NAMALWA (cell line): ENCODE data around the gene TMEM143.
"Not testable (repeated sequence)": the region's sequence is repeated elsewhere in the genome, so short reads cannot be mapped to it uniquely, and the experiment has no call there.

Experiments used
- DNase-seq: peaks from one replicate; pipeline ENCODE4 v3.0.0-alpha.2; 2015; ENCODE audit warnings: low spot score

Gene TMEM143

GRCh38 chr19:48329167-48329891 lies 34.4 kb downstream of the TMEM143 start:
- DNase-seq = peak; percentile 63

GRCh38 chr19:48325265-48325910 lies 38.4 kb downstream of the TMEM143 start, which contains the start of gene EMP3:
TSS of gene EMP3 (plus strand) at chr19:48325552. CDS start at chr19:48326845, 1,293 bp downstream.
- DNase-seq = peak; percentile 69

GRCh38 chr19:48321622-48322591 lies 41.8 kb downstream of the TMEM143 start:
- DNase-seq = peak; percentile 97

GRCh38 chr19:48321372-48321621 lies 42.4 kb downstream of the TMEM143 start:
- peak; percentile 97 for DNase-seq

DNA sequence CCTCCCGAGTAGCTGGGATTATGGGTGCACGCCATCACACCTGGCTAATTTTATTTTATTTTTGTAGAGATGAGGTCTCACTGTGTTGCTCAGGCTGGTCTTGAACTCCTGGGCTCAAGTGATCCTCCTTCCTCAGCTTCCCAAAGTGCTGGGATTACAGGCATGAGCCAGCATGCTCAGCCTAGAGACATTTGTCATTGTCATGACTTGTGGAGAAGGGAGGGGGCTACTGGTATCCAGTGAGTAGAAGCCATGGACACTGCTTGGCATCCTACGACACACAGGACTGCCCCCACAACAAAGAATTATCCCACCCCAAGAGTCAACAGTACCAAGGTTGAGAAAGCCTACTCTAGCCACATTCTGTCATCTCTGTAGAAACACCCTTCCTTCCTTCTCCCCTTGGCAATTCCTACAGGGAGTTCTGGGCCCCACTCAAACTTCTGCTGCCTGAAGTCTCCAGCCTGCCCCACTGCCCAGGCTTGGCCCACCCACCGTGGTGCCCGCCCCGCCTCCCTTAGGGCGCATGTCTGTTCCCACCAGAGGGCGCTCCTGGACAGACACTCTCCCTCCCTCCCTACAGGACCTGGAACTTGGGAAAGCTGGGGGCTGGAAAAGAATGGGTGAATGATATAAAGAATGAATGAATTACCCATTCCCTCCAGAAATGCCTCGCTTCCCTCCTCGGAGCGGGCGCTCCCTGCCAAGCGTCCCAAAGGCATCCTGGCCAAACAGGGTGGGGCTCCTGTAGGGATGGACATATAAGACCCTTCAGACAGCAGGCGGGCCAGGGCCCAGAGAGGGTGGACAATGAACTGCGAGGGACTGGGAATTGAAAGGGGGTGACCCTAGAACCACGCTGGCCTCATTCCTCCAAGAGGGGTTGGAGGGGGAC lies 43.8 kb downstream of the TMEM143 start:
- DNase-seq = peak; percentile 72

GRCh38 chr19:48318286-48318987 lies 45.3 kb downstream of the TMEM143 start:
- DNase-seq = no peak

DNA sequence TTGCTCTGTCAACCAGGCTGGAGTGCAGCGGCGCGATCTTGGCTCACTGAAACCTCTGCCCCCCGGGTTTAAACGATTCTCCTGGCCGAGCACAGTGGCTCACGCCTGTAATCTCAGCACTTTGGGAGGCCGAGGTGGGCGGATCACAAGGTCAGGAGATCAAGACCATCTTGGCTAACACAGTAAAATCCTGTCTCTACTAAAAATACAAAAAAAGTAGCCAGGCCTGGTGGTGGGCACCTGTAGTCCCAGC lies 46.1 kb downstream of the TMEM143 start:
- not testable (repeated sequence) for DNase-seq

DNA sequence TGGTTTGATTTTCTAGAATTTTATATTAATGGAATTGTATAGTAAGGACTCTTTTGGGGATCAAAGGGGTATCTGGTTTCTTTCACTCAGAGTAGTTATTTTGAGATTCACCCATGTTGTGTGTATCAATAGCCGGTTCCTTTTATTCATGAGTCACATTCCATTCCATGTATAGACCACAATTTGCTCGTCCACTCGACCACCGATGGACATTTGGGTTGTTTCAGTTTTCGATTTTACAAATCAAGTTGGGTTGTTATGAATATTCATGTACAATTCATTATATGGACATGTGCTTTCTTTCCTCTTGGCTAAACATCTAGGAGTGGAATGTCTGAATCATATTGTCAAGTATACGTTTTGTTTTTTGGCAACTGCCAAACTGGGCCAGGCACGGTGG lies 48.0 kb downstream of the TMEM143 start:
- DNase-seq = no peak

GRCh38 chr19:48311384-48311783 lies 52.4 kb downstream of the TMEM143 start:
- DNase-seq = no peak

DNA sequence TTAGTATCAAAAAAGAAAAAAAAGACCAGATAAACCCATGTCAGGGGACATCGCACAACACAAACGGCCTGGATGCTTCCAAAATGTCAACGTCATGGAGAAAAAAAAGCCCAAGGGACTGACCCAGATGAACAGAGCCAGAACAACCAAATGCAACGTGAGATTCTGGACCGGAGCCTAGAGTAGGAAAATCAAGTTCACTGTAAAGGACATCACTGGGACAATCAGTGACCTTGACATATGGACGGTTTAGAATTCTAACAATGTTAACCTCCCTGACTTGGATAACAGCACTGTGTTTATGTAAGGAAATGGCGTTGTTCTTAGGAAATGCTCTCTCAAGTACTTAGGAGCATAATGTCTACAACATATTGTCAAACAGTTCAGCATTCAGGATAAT lies 53.5 kb downstream of the TMEM143 start:
- DNase-seq = no peak

DNA sequence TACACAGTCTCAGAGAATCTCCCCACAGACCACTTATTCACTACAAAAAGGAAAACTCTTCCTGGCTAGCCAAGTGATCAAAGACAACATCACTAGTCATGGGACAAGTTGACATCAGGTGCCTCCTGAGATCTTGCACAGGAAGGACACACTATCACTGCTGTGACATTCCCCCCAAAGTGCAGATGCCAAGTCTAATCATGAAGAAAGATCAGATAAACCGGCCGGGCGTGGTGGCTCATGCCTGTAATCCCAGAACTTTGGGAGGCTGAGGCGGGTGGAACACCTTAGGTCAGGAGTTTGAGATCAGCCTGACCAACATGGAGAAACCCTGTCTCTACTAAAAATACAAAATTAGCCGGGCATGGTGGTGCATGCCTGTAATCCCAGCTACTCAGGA lies 54.0 kb downstream of the TMEM143 start:
- DNase-seq = not testable (repeated sequence)

DNA sequence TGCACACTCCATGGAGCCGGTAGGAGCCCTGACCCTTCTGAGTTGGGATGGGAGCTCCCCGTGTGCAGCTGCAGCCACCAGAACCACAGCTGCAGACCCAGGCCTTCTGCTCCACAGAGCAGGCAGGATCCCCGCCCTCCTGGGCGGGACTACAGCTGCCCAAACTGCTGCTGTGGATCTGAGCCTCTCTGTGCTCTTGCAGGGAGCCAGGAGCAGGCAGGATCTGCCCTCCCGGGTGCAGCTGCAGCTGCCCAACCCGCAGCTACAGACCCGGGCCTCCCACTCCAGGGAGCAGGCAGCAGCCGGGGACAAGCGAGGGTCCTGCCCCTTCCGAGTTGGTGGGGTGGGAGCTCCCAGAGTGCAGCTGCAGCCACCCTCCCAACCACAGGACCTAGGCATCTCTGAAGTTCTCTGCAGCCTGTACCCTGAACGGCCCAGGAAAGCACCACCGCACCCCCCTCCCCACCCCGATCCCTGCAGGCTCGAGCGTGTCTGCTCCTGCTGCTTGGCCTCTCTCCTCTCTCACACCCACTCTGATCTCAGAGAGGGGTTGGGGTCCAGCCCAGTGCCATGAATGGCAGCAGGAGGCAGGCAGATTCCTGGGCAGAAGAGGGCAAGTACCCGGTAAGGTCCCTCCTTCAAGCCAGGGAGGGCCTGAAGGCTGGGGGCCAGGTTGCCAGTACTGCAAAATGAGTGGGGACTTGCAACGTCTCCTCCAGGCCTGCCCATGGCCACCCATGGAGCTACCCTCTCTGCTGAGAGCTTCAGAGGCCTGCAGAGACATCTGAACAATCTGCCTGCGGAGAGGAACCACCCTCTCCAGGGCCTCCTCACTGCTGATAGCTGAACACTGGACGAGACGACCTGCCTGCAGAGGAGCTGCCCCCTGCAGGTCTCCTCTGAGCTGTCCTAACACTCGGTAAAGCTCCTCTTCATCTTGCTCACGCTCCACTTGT lies 54.8 kb downstream of the TMEM143 start:
- peak; percentile 73 for DNase-seq

- no peak for DNase-seq
Observed at GRCh38 chr19:48303866-48304265, 59.9 kb downstream of the TMEM143 start.

DNA sequence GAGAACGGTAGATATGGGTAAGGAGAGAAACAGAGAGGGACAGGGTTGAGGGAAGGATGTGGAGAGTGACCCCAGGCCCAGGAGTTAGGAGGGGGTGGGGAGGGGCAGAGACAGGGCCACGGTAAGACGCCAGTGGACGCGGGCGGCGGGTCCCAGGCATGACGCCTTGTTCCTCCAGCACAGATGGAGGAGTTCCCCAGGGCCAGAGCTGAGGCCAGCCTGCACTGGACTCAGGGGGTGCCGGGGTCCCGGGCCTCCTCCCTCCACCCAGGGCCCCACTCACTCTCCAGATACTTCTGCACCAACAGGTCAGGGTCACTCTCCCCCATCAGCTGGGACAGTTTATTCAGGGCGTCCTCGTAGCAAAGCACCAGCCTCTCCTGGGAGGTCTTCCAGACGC lies 60.4 kb downstream of the TMEM143 start:
- no peak for DNase-seq

- DNase-seq = no peak
Observed at GRCh38 chr19:48302600-48302959, 61.2 kb downstream of the TMEM143 start.

- DNase-seq = no peak
Observed at GRCh38 chr19:48301886-48302599, 61.7 kb downstream of the TMEM143 start.

- DNase-seq = no peak
Observed at GRCh38 chr19:48297975-48298374, 65.8 kb downstream of the TMEM143 start.

DNA sequence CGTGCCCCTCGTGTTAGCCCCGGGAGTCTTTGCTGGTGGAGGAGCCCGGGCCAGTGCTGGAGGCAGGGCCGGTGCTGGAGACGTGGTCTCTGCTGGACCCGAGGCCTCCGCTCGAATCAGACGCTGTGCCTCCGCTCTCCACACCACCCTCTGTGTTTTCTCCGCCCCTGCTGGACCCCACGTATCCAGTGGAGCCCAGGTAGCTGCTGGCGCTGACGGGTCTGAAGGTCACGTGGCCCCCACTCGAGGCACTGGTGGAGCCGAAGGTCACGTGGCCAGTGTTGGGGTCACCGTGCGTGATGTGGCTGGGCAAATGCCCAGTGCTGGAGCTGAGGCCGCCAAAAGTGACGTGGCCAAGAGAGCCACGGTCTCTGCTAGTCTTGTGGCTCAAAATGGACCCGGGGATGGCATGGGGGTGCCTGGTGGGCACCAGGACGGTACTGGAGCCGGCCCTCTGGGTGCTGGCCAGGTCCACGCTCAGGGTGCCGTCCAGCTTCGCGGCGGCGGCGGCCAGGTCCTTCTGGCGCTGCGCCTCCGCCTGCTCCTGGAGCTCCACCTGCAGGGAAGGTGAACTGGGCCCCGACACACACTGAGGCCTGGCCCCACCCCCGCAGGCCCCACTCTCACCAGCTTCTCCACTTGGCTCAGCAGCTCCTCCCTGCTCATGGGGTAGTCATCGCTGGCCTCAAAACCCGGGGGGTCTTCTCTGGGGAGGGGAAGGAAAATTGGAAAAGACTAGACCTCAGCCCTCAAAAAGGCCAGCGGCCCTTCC lies 66.6 kb downstream of the TMEM143 start:
- DNase-seq = no peak

DNA sequence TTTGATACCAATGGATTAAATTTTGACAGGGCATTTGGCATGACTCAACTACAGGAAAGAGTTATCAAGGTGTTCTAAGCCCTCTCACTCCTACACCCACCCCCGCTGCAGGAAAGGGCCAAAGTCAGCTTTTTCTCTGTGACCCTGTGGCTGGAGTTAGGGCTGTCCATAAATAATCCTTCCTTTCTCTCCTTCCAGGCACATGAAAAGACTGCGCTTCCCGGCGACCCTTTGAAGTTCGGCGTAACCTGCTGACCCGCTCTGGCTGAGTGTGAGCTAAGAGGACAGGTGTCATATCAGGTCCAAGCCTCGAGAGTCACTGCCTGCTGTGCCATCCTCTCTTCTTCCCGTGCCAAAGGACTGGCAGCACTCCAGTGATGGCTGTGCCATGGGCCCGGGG lies 68.3 kb downstream of the TMEM143 start:
- no peak for DNase-seq
